ENCODE measurements around the gene PLEKHN1.

Gene PLEKHN1

DNA sequence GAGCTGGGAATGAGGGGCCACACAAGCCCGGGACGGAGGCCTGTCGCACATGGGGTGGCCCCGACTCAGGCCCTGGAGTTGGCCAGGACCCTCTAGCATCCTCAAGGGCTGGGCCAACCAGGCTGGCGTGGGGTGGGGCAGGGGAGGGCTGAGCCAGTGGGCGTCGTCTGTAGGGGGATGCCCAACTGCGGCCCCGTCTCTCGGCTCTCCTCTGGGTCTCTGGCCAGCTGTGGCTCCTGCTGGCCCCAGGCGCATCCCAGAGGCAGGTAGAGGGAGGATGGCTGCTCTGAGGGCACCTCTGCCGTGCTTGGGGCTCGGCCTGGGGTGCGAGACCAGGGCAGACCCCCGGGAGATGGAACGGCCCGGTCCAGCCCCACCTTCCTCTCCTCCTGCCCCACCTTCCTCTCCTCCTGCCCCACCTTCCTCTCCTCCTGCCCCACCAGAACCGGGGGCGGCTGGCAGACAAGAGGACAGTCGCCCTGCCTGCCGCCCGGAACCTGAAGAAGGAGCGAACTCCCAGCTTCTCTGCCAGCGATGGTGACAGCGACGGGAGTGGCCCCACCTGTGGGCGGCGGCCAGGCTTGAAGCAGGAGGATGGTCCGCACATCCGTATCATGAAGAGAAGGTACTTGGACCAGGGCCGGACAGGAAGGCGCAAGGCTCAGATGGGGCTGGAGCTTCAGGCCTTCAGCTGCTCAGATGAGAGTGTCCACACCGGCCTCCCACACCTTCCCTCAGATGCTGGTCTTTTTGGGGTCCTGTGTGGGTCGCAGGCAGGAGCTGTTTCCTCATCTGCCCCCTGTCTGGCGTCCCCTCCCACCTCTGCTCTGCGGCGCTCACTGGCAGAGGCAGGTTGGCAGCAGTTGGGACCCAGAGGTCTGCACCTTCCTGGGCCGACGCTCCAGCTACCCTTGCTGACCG lies 36.3 kb upstream of the PLEKHN1 start:
- no peak for DNase-seq

DNA sequence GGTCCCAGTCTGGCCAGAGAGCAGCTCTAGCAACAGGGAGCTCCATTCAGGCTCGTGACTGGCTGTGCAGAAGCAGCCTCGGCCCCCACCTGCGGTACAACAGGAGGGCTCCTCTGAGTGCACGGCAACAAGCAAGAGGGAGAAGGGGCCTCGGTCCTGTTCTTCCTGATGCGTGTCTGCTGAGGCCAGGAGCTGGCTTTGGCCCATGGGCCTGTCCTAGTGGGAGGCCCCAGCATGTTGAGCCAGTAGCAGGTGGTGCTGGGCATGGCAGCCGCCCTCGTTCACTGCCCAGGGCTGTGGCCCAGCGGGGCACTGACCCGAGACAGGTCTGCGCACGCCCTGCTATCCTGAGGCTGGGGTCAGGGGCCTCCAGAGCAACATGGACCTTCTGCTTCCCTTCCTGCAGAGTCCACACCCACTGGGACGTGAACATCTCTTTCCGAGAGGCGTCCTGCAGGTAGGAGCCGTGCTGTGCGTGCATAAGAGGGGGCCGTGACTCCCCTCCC lies 35.6 kb upstream of the PLEKHN1 start:
- no peak for DNase-seq

DNA sequence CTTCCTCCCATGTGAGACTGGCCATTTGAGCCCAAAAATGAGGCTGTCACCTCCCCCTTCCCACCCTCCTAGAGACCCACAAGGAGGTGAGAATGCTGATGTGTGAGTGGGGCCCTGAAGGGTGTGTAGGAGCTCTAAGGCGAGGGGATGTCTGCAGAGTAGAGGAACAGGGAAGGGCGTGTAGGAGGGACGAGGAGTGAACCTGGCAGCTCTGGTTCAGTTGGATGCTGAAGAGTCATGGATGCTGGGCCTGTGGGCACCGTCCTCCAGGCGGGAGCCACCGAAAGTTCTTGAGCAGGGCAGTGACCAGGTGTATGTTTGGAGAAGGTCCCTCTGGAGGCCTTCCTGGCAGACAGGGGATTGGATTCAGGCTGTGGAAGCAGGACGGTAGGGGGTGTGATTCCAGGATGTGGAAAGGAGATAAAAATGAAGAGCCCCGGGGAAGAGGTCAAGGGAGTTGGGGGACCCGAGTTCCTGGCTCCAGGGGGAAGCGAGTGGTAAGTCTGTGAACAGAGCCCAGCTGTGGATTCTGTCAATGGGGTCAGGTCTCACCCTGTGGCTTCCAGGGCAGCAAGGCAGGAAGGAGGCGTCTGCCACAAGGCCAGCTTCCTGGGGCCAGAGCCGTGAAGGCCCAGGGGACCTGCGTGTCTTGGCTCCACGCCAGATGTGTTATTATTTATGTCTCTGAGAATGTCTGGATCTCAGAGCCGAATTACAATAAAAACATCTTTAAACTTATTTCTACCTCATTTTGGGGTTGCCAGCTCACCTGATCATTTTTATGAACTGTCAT lies 34.7 kb upstream of the PLEKHN1 start:
- DNase-seq: no peak

DNA sequence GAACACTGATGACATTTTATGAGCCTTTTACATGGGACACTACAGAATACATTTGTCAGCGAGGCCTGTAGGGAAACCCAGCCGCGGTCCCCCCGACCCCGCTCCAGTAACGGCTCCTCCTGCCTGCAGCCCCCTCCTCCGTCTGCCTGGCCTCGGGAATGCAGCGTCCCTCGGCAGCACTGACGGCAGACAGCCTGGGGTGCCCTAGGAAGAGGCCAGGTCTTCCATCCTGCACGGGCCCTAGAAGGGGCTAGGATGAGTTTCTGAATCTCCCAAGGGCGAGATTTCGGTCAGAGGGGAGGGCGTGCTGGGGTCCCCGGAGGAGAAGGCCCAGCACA lies 34.1 kb upstream of the PLEKHN1 start:
- DNase-seq: no peak

DNA sequence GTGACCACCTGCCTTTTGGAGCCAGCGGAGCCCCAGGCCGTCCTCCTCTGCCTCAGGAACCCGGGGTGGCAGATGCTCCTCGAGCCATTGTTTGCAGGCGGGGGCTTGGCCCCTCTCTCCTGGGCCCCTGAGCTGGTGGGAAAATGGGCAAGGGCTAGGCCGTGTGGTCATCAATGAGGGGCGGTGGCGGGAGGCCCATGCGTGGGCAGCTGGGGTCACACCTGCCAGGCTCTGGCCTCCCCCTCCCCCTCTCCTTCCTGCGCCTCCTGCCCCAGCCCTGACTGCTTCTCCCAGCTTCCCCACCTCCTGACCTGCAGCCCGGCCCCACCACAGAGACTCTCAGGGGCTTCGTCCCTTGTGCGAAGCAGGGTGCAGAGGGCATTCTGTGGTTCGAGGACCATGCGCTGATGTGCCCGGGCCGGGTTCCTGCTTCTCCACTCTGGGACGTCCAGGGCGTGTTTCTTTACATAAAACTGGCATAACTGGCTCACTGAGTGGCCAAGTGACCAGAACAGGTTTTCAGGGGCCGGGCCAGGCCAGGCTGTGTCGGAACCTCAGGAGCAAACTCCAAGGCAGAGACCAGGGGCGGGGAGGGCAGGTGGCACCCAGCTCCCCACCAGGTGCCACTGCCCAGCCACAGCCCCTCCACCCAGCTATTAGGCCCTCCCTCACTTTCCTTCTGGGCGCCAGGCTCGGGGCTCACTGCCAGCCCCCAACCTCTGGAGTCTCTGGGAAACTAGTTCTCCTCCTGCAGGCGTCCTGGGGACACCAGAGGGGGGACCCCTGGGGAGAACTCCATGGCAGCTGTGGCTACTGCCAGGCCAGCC lies 33.3 kb upstream of the PLEKHN1 start:
- no peak for DNase-seq

DNA sequence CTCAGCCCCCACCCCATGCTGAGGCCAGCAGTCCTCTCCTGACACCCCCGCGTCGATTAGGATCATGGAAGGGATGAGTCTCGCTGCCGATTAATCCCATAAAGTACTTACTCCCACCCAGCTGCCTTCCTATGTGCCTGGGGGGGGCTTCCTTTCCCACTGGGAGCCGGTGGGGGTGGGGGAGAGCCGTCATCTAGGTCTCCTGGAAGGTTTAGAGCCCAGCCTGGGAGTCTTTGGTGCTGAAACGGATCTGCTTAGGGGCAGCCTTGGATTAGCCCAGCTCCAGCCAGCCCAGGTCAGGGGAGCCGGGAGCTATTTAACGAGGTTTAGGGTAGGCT lies 32.7 kb upstream of the PLEKHN1 start:
- no peak for DNase-seq

DNA sequence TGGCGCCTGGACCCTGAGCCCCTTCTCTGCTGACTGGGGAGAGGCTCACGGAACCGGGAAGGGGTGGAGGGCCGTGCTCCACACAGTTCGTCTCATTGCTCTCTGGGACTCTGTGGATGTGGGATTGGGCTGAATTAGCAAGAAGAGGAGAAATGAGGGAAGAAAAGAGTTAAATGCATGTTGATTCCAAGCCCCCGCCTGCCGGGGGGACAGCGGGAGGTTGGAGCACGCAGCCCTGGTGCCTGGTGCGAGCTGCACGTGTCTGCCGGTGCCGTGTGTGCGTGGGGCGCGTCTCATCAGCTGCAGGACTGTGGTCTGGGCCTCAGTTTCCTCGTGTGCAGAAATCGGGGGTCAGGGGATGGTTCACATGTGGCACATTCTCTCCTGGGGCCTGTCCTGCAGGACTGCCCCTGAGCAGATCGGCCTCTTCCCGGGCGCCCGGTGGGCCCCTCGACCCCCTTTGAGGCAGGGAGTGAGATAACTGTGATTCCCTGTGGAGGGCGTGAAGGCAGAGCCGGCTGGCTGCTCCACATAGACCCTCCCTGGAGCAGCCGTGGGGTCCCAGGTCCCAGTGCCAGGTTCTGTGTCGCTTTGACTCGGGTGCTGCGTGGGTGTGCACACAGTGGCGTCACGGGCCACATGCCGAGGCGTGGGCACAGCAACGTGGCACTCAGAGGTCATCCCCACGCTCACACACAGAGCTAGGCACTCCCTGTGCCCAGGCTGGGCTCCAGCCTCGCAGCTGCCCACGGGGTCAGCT lies 31.1 kb upstream of the PLEKHN1 start:
- no peak for DNase-seq

DNA sequence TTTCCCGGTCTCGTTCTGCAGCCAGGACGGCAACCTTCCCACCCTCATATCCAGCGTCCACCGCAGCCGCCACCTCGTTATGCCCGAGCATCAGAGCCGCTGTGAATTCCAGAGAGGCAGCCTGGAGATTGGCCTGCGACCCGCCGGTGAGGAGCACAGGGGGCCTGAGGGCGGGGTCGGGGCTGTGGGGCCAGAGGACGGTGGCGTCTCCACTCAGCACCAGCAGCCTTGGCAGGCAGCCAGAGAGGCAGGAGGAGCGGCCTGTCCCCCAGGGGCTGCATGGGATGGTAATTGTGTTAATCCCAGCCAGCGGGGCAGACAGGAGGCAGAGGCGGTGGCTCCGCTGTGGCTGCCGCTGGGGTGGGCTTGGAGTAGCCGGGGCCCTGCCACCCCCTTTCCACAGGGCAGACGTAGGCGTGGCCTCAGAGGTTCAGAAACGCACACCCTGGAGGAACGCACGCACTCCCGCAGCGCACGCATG lies 30.5 kb upstream of the PLEKHN1 start:
- no peak for DNase-seq

DNA sequence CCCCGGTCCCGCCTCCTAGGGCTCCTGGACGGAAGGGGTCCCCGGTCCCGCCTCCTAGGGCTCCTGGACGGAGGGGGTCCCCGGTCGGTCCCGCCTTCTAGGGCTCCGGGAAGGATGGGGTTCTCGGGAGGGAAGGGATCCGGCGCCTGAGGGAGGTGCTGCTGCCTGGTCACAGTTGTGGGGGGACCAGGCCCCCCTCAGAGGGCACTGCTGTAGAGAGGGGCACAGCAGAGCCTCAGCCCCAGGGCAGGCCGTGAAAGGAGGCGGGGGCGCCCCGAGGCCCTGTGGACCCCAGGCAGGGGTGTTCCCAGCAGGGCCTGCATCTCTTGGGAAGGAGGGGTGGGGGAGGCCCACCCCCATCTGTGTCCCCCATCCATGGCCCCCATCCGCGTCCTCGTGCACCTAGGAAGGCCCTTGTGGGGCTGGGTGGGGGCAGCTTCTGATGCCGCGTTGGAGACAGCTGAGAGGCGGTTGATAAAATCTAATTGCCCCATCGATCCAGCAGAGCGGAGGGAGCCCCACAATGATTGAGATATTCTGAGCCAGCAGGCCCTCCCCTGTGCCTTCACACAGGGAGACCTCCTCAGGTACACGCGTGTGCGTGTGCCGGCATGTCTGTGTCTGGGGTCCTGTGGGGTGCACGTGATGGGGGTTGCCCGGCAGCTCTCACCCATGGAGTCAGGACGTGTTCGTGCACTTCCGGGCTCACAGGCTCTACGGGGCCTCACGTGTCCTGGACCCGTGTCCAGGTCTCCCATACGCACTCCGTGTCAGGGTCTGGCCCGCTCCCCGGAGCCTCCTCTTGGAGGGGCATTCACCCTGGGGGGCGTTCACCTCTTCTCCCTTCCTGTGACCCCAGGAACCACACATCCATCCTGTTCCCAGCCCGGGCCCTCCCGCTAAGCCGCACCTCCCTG lies 29.7 kb upstream of the PLEKHN1 start:
- no peak for DNase-seq

DNA sequence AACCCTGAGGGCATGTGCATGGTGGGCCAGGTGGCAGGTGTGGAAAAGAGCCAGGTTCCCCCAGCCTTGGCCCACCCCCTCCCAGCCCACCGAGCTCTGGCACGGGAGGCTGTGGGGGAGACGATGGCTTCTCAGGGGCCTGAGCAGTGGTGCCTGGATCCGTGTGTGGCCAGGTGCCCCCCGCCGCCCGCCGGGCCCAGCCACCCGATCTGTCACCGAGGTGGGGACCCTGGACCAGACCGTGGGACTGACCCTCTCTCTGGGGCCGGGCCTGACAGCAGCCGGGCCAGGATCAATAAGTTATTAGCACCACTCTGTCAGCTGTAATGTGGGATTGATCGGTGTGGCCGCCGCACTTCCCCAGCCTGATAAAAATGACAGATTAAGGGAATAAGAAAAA lies 28.8 kb upstream of the PLEKHN1 start:
- no peak for DNase-seq

DNA sequence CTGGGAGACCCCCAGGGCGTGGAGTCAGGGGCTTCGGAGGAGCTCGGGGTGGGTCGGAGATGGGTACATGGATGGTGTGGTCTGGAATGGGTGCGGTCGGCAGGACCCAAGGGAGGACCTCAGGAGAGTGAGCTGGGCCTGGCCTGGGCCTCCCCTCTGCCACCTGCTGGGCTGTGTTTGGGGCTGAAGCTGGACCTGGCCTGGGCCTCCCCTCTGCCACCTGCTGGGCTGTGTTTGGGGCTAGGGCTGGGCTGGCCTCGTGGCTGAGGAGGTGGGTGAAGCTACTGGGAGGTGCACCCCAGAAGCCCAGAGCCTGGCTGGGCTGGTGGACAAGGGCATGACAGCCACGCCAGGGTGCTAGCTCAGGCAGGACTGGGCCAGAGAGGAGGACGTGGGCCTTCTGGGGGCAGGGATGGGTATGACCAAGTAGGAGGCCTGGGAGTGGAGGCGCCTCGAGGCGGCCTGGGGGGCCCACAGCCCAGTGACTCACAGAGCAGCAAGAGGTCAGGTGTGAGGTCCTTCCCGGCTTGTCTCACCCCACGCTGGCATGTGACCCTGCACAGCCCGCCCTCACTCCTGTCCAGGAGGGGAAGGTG lies 28.1 kb upstream of the PLEKHN1 start:
- peak; percentile 69 for DNase-seq

DNA sequence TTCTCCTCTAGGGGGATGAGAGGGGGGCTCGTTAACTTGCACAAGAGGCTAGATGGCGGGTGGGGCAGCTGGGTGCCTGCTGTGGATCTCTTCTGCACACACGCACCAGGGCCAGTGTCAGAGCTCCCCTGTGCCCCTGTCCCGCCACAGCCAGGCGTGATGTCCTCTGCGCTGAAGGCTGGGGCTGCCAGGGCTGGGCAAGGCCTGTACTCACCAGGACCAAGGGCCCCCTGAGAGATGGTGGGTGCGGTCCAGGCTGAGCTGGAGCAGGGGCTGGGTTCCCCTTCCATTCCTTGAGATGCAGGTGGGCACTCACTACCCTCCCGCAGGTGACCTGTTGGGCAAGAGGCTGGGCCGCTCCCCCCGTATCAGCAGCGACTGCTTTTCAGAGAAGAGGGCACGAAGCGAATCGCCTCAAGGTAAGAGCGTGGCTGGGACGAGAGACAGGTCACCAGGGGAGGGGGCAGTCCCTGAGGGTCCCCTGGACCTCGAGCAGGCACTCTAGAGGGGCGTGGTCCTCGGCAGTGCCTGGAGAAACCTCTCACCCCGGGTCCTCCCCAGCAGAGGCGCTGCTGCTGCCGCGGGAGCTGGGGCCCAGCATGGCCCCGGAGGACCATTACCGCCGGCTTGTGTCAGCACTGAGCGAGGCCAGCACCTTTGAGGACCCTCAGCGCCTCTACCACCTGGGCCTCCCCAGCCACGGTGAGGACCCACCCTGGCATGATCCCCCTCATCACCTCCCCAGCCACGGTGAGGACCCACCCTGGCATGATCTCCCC lies 27.4 kb upstream of the PLEKHN1 start:
- no peak for DNase-seq

DNA sequence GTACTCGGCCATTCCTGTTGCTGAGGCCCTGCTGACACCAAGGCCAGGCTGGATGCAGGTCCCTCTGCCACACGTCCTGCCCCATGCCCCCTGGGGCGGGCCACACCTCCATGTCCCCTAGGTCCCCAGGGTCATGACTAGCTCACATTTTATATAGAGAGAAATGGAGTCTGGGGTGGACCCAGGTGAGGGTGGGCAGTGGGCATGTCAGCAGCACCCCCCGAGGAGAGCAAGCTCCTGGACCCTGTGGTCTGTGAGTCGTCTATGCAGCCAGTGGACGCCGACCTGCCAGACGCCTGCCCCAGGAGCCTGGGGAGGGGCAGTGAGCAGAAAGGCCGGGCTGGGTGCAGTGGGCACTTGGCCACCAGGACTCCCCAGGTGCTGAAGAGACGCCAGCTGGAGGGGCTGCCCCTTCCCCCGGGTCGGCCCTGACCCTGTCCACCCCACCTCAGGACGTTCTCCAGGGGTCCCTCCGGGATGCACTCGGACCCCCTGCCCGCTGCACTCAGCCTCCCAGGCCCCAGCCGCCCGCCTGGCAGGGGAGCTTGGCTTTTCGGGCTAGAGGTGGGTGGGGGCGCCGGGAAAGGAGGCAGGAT lies 26.7 kb upstream of the PLEKHN1 start:
- no peak for DNase-seq

DNA sequence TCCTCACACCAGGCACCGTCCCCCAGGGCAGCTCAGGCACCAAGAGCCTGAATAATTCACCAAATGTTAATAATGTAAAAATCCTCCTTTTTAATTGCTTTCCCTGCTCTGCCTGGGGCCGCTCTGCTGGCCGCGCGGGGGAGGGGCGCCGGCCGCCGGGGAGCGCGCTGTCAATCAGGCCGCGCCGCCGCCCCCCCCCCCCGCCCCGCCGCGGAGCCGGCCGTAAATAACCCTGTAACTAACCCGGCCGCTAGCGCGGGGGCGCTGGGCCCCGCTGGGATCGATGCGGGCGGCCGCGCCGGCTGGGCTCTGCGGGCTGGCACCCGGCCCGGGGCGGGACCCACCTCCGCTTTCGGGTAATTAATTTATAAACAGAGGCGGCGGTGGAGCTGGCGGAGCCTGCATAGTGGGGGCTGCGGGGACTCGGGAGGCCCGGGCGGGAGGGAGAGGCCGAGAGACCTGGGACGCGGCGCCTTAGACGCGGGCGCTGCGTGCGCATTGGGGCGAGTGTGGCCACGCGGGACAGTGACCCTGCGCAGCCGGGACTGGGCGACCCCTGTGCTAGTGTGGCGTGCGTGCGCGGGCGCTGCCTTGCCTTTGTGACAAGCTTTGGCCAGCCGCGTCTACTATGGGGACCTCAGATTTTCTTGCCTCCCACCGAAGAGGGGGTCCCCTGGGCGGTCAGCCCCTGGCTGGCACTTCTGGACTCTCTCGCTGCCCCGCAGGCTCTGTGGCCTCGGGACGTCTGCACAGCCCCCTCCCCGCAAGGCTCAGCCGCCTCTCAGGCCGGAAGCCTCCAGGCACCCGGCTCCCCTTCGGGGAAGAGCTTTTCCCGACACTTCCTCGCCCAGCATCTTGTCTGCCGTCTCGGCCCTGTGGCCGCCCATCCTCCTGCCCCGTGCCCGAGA lies 25.9 kb upstream of the PLEKHN1 start:
- peak; percentile 52 for DNase-seq

DNA sequence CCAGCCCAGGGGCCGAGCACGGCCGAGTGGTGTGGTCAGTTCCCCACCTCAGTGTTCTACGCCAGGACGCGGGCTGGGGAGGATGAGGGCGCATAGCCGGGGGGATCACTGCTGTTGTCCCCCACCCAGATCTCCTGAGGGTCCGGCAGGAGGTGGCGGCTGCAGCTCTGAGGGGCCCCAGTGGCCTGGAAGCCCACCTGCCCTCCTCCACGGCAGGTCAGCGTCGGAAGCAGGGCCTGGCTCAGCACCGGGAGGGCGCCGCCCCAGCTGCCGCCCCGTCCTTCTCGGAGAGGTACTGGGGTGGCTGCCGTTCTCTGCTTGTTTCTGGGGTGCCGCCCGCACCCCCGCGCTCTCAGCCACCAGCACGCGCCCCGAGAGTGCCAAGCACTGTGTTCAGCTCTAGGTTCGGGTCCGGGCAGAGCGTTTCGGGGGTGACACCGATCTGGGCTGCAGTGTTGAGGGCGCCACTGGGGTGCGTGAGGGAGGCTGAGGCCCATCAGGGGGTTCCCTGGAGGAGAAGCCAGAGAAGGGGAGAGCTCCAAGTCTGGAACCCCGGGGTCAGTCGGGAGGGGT lies 25.2 kb upstream of the PLEKHN1 start:
- DNase-seq: no peak

DNA sequence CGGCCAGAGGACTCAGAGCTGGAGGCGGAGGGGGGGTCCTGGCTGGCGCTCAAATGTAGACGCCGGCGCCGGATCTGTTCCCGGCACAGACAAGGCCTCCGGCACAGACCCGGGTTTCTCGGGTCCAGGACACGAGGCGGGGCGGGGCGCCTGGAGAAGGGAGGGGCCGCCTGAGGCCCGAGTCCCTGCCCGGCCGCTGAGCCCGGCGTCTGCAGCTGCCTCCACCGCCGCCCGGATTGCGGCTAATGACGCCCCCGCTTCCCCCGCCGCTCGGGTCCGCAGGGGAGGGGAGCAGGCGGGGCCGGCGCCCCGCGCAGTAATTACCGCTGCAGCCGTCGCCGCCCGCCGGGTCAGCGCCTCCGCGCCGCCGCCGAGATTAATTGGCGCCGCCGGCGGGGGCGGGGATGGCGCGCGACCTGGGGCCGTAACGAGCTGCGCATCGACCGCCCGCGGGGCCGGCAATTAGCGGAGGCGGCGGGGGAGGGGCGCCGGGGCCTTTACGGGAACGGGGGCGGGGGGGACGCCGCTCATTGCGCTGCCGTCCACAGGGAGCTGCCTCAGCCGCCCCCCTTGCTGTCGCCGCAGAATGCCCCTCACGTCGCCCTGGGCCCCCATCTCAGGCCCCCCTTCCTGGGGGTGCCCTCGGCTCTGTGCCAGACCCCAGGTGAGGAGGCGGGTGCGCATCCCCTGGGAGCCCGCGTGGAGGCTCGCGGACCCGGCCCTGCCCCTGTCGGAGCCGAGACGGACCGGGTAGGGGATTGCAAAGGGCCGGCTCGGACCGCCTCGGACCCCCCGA lies 24.5 kb upstream of the PLEKHN1 start:
- peak; percentile 80 for DNase-seq

DNA sequence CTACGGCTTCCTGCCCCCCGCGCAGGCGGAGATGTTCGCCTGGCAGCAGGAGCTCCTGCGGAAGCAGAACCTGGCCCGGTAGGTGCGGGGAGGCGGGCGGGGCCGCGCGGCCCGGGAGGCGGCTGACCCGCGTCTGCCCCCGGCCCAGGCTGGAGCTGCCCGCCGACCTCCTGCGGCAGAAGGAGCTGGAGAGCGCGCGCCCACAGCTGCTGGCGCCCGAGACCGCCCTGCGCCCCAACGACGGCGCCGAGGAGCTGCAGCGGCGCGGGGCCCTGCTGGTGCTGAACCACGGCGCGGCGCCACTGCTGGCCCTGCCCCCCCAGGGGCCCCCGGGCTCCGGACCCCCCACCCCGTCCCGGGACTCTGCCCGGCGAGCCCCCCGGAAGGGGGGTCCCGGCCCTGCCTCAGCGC lies 23.9 kb upstream of the PLEKHN1 start:
- no peak for DNase-seq

Measured in NCI-H226 (cell line).